SK-N-SH (cell line): Measurements from ENCODE around the gene ANTKMT.

Experiments used
- CTCF ChIP-seq: fragments of 200-600 bp; sonication (generic); IDR thresholded peaks from 2 replicates; pipeline ENCODE4 v1.6.1; 2017; ENCODE audit warnings: antibody characterized with exemption, mild to moderate bottlenecking, moderate library complexity
- FOXM1 ChIP-seq: IDR thresholded peaks from 2 replicates; pipeline ENCODE4 v1.4.0; 2012; ENCODE audit warnings: low read depth, mild to moderate bottlenecking
- JUND ChIP-seq: IDR thresholded peaks from 2 replicates; pipeline ENCODE4 v1.4.0; 2012
- NFIC ChIP-seq: IDR thresholded peaks from 2 replicates; pipeline ENCODE4 v1.4.0; 2012; ENCODE audit warnings: borderline replicate concordance
- RAD21 ChIP-seq: IDR thresholded peaks from 2 replicates; pipeline ENCODE4 v1.6.1; 2012; ENCODE audit warnings: mild to moderate bottlenecking, low read length
- RCOR1 ChIP-seq: fragments of 150-350 bp; IDR thresholded peaks from 2 replicates; pipeline ENCODE4 v1.6.1; 2017; ENCODE audit warnings: antibody characterized with exemption, low read length
- REST ChIP-seq: IDR thresholded peaks from 2 replicates; pipeline ENCODE4 v1.6.1; 2012; ENCODE audit warnings: mild to moderate bottlenecking, low read depth, low read length, moderate library complexity
- RFX5 ChIP-seq: IDR thresholded peaks from 2 replicates; pipeline ENCODE4 v1.6.1; 2012; ENCODE audit warnings: mild to moderate bottlenecking, improper control_type of control experiment, low read length
- USF2 ChIP-seq: fragments of 150-350 bp; IDR thresholded peaks from 2 replicates; pipeline ENCODE4 v1.6.1; 2017; ENCODE audit warnings: antibody characterized with exemption, low read length, low read depth, borderline replicate concordance

GRCh38 chr16:692356-693108 is 28.4 kb upstream of the ANTKMT start:
- TF ChIP-seq CTCF (no peak), FOXM1 (no peak), USF2 (no peak), REST (no peak), RAD21 (no peak), JUND (no peak), NFIC (no peak), RCOR1 (no peak), RFX5 (no peak)
